NCI-H69 (cell line): Measurements from ENCODE around the gene GHR.
"Not testable (repeated sequence)": the region's sequence is repeated elsewhere in the genome, so short reads cannot be mapped to it uniquely, and the experiment has no call there.

Experiments used
- DNase-seq: peaks from one replicate; lab custom pipeline; 2025; lab: John Stamatoyannopoulos, UW

GHR gene

DNA sequence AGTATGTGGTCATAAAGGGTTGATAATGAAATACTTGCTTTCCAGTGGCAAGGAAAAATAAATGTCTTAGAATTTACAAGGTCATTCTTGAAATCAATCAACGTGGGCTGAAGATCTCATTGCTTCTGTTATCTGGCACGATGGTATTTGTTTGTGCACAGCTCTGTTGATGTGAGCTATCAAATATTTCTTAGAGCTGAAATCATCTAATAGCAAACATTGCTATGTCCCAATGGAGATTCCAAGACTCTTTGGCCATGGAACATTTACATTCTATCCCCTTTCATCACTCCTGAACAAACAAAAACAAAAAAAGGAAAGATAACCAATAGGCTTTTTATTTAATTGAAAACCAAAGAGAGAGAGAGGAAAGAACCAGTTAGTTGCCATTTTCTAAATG, 221.9 kb downstream of the GHR start:
- no peak for DNase-seq

DNA sequence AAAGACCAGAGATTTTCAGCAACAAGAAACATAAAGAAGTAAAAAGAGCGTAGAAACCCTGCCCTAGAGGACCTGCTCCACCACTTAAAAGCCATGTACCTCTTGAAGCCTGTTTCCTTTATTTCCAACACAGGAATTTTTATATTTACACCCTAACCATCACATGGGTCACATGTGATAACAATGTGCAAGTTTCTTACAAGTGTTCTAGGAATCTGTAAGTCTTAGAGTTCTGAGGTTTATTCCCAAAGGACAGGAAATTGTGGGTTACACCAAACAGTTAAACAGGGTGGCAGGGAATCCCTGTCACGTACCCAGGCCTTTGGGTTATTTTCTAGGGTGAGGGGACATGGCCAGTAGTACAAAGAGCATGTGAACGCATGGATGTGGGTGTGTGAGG, 224.8 kb downstream of the GHR start:
- DNase-seq = no peak

DNA sequence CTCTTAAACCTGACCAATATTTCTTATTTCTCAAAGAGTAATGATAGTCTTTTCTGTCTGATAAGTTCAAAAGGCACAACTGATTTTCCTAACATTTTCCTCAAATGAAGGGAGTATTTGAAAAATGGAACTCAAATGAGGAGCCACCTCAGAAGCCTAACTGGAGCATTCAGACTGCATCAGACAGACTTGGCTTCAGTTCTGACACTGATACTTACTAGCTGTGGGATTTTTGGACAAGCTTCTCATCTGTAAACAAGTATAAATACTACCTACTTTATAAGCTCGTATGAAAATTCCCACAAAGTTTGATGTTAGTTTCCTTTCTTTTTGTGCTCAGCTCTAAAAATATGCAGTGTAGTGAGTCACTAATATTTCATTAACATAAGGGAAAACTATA, 225.7 kb downstream of the GHR start:
- DNase-seq = no peak

DNA sequence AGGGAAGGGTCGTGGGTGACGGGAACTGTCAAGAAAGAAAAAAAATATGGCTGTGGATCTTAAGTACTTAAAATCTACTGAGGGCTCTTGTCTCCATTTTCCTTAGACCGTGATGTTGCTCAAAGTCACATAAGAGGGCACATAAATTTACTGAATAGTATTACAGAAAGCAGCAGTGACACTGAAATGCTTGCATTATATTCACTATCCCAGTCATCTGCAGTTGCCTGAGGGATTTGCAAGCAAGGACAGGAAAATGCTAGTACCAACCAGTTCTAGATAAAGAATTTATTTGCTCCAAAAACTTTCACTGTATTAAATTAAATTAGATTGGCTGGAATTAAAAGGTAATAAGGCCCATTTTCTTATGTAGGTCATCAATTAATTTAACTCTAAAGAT, 226.8 kb downstream of the GHR start:
- no peak for DNase-seq

DNA sequence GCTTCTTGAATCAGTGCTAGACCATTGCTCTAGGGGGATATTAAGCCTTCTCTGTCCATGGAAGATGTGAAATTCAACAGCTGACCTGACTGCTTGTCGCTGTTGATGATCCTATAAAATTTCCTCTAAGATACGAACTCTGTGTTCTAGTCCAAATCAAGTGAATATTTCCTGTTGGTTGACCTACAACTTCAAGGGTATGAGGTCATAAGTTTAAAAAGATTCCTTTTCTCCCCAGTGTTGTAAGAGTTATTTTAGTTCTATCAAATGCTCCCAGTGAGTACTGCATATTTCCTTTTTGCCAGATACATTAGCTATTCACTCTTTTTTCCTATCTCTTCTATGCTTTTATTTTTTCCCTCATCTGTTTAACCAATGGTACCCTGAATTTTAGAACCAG, 230.5 kb downstream of the GHR start:
- no peak for DNase-seq

DNA sequence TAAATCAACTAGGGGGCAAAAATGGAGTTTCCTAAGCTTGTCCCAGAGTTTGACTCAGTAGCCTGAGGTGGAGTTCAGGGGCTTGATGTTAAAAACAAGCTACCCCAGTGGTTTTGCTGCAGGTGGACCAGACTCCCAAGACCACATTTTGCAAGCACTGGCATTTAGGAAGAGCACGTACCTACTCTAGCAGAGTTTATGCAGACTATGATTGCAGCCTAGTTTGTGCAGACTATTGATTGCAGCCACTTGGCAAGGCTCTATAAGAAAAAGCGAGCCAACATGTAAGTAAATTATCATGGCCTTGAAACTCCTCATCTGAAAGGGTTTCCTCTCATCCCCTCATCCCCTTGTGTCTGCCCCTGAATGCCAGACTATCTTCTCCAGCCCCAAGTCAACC, 231.4 kb downstream of the GHR start:
- DNase-seq = no peak

DNA sequence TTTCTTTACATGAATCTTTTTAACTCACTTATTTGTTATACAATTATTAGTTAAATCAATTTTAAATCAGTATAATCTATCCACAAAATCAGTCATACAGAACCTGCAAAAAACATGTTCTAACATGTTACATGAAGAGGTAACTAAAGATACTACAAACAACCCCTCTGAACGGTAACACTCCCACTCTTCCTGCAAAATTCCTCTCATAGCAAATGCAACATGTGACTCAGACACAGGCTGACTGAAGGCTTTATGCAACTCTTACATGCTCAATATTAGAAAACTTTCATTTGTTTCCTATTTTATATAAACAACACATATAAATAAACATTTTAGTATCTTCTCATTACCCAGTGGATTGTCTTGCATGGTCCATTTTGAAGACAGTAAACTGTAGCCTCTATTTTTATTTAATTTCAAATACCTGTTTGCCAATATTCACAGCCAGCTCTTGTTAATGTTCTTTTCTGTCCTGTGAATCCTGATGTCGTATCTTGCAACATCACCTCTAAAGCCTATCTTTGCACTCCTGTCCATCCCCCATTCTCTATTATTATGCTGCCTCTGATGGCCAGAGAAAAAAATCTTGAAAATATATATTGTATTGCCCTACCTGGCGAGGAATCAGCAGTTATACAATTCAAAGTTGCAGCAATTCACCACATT, 232.9 kb downstream of the GHR start:
- DNase-seq = no peak

DNA sequence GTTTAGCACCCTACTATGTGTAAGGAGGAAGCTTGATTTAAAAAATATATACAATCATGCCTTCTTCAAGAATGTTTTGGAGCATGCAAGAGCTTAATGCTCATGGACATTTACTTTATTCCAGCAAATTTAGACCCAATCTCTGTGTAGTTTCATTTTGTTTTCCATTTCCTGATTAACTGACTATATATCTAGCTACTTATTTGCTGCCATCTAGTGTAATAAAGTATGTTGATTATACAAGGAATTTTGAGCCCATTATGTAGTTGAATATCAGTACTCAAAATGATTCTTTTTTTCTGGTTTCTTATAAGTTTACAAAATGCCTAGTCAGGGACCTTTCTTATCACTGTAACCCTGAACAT, 233.4 kb downstream of the GHR start:
- DNase-seq = no peak

DNA sequence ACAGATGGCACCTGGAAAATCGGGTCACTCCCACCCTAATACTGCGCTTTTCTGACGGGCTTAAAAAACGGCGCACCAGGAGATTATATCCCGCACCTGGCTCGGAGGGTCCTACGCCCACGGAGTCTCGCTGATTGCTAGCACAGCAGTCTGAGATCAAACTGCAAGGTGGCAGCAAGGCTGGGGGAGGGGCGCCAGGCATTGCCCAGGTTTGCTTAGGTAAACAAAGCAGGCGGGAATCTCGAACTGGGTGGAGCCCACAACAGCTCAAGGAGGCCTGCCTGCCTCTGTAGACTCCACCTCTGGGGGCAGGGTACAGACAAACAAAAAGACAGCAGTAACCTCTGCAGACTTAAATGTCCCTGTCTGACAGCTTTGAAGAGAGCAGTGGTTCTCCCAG, 236.6 kb downstream of the GHR start:
- DNase-seq = not testable (repeated sequence)

DNA sequence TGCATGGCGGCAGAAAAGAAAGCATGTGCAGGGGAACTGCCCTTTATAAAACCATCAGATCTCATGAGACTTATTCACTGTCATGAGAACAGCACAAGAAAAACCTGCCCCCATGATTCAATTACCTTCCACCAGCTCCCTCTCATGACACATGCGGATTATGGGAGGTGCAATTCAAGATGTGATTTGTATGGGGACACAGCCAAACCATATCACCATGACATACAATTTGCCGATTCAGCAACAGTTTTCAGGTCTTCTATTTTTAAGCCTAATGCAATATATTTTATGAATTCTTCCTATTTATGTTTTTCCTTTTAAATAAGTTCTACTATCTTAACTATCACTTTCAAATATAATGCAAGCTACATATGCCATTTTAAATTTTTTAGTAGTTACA, 242.6 kb downstream of the GHR start:
- no peak for DNase-seq

DNA sequence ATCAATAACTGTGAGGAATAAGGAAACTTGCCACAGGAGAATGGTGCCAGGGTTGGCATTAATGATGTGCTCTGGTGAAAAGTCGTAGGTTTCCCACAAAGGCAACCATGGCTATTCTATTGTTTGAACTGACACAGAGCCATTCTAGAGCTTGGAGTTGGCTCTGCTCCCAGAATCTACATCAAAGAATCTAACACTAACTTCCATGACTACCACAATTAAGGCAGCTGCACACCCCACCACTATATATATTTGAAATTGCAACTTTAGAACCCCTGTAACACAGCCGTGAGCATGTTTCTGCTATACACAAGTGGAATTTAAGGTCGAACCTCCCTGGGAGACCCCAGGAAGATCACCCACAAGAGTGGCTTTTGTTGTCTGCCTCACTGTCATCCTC, 243.6 kb downstream of the GHR start:
- DNase-seq = no peak

DNA sequence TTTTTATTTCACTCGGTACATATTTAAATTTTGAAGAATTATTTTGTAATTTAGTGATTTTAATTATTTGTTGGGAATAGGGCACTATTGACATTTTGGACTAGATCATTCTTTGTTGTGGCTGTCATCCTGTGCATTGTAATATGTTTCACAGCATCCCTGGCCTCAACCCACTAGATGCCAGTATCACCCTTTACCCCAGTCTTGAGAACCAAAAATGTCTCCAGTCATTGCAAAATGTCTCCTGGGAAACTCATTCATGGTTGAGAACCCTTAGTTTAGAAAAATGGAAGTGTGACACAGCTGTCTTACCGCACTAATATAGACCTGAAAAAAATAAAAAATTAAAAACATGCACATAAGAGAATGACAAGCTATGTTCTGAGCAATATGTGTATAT, 245.0 kb downstream of the GHR start:
- DNase-seq = no peak

DNA sequence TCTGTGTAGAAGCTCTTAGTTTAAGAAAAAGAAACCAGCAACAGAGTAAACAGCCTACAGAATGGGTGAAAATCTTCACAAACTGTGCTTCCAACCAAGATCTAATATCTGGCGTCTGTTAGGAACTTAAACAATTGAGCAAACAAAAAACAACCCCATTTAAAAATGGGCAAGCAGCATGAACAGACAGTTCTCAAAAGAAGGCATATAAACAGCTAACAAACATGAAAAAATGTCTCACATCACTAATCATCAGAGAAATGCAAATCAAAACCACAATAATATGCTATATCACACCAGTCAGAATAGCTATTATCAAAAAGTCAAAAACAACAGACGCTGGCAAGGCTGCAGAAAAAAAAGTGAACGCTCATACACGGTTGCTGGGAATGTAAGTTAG, 249.7 kb downstream of the GHR start:
- no peak for DNase-seq

DNA sequence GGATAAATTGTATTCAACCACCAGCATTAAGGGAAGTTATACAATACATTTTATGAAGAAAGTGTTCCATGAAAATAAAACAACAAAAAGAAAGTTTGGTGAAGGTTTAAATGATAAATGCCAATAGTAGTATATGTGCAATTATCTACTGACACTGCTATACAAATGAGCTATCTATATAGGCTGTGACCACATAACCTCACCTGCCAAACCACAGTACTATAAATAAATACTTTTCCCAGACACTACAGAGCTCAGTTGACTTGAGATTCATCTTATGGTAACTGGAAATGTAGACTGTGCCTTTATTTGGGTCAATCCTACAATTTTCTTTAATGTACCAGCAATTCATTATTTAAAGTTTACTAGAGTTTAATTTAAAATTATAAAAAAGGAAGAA, 252.4 kb downstream of the GHR start:
- DNase-seq = no peak

DNA sequence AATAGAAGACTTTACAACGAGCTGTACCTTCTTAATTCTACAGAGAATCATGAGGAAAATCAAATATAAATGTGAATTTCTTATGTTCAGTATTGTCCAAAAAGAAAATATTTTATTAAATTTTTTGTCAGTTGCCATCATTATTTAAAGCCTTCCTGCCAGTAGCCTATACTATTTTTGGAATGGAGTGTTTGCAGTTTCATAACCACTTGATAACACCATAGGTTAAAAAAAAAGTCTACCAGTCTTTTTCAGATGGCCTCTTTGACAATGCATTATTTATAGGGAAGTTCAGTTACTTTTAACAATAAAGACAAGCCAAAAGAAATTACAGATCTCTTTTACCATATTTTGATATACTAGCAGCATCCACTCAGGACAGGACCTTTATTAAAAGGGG, 253.1 kb downstream of the GHR start:
- no peak for DNase-seq

DNA sequence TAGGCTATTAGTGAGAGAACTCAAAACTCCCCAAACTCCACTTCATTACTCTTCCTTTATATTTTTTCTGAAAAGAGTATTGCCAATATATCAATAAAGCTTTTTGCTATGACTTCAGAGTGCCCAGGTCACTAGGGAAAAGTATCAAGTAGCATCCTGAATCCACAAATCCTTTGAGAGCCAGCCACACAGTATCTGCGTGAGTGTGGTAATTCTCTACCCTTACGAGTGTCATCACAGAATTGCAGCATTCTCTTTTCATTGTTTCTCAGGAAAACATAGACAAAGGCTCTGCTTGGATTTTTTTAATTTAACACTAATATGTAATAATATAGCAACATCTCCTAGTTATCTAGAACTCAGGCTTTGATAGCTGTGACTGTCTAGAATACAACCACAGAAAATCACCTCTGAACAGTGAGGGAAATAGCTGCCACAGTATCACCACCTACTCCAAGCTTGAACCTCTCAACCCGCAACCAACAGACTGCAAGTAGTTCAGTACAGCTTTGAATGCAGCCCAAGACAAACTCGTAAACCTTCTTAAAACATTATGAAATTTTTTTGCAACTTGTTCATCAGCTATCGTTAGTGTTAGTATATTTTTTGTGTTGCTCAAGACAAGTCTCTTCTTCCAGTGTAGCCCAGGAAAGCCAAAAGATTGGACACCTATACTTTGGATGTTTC, 254.1 kb downstream of the GHR start:
- no peak for DNase-seq

DNA sequence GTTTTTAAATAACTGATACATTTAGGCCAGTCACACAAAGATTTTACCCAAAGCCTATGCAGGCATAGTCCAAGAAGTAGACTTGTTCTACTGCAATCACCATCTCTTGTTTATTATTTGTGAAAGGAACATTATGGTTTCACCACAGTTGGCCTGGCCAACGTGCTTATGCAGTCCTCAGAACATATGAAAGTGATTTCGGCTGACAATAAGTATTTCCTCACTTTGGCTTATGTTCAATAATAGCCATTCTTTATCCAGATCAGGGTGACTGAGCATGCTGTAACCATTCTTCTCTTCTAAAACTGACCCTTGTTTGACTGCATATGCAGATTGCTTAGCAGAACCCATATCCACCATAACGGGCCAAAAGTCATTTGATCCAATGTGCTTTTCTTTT, 256.8 kb downstream of the GHR start:
- no peak for DNase-seq

DNA sequence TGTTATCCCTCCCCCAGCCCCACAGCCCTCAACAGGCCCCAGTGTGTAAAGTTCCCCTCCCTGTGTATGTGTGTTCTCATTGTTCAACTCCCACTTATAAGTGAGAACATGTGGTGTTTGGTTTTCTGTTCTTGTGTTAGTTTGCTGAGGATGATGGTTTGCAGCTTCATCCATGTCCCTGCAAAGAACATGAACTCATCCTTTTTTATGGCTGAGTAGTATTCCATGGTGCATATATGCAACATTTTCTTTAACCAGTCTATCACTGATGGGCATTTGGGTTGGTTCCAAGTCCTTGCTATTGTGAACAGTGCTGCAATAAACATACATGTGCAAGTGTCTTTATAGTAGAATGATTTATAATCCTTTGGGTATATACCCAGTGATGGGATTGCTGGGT, 261.8 kb downstream of the GHR start:
- not testable (repeated sequence) for DNase-seq

DNA sequence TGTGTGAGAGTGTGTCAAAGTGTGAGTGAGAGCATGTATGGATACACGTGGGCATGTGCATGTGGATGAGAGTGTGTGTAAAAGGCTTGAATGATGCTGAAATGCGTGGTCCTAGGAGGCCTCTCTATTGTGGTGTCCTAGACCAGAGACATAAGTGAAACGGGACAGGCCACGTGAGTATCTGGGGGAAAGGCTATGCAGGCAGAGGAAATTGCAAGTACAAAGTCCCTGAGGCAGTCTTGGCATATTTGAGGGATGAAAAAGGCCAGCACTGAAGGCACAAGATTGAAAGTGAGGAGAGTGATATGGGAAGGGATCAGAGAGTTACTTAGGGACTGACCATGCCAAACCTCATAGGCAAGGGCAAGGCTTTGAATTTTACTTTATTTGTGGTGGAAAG, 266.2 kb downstream of the GHR start:
- DNase-seq = no peak

DNA sequence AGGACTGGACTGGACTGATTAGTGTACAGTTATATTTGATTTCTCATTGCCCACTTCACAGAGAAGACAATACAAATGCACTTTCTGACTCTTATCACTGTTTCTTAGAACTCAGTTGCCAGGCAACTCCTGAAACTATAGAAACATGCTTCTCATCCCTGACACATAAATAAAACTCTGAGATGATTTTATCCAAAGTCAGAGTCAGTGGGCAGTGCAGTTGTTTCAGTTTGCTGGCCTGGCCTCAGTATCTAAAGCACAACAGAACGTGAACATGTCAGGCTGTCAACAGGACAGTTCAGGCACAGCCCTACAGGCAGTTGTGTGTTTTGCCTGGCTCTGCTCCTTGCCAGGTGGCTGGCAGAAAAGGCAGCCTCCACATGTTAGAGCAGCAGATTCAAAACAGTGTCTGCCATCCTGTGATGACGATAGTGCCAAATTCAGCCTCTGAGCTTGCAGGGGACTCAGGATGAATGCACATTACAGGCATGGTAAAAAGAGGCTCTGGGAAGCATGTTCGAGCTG, 268.2 kb downstream of the GHR start:
- no peak for DNase-seq

DNA sequence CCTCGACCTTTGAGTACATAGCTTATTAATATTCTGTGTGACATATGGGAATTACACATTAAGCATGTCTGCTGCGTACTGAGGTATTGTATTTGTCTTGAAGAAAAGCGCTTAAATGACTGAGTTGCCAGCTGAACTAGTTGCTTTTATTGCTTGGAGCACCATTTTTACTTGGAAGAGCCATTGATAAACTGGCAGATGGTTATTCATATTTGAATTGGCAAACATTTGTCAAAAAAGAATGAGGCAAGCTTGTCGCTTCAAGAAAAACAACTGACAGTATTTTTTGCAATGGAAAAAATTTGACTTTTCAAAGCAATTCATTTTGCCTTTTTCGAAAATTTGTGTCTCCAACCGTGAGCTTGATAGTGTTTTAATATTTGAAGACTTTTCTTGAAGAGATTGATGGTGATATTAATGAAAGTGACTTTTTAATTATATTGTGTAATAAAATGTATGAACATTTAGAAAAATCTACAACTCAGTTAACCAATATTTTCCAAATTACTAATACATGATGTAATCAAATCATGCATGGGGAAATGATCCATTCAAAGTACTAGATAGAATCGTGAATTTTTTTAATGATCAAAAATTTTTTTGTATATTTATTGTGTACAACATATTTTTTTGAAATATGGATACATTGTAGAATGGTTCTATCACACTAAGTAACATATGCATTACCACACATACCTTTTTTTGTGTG, 278.3 kb downstream of the GHR start:
- no peak for DNase-seq

DNA sequence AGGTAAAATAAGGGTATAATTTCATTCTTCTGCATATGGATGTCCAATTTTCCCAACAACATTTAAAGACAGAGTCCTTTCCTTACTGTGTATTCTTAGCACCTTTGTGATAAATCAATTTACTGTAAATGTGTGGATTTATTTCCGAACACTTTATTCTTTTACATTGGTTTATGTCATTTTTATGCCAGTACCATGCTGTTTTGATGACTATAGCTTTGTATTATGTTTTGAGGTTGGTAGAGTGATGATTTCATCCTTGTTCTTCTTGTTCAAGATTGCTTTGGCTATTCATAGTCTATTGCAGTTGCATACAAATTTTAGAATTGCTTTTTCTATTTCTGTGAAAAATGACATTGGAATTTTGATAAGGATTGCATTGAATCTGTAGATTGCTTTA, 280.0 kb downstream of the GHR start:
- DNase-seq = no peak

DNA sequence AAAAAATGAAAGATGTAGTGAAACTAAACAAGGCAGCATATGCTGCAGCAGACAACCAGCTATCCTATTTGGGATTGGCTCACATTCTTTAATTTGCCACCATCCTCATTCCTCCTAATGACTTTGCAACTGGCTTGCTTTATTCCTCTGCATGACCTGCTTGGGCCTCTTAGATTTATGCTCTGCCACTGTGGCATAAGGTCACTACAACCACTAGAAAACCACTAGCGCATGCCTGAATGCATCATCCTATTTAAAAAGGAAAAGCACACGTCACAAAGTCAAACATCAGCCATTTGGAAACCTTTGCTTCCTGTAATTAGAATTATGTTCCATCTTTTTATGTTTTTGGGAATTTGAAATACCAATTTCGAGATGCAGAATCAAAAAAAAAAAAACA, 292.5 kb downstream of the GHR start:
- no peak for DNase-seq
